H9 (cell line): ENCODE results near the gene NKPD1. TPM values are rescaled to one million over a fixed set of nuclear protein-coding genes. Genes with fewer than 3 reads are reported as not detected.

Experiments used
- DNase-seq: peaks from one replicate; pipeline ENCODE4 v3.0.0-alpha.2; 2017
- H2AFZ ChIP-seq: one replicate; pipeline ENCODE4 v1.6.1; 2013; ENCODE audit warnings: mild to moderate bottlenecking, low read length, control low read depth, moderate library complexity
- H2AK5ac ChIP-seq: 2 replicates; pipeline ENCODE4 v1.6.1; 2013; ENCODE audit warnings: low read length, control low read depth, mixed read lengths; ENCODE audit not compliant: insufficient read length
- H2BK120ac ChIP-seq: one replicate; pipeline ENCODE4 v1.6.1; 2013; ENCODE audit warnings: low read depth, mild to moderate bottlenecking, low read length, control low read depth, inconsistent platforms; ENCODE audit not compliant: poor library complexity, severe bottlenecking
- H2BK12ac ChIP-seq: 2 replicates; pipeline ENCODE4 v1.6.1; 2013; ENCODE audit warnings: low read length, control low read depth, mixed read lengths, low read depth; ENCODE audit not compliant: insufficient read length
- H2BK15ac ChIP-seq: 2 replicates; pipeline ENCODE4 v1.6.1; 2013; ENCODE audit warnings: low read depth, low read length, control low read depth
- H2BK20ac ChIP-seq: one replicate; pipeline ENCODE4 v1.6.1; 2013; ENCODE audit warnings: low read depth, mild to moderate bottlenecking, low read length, control low read depth, inconsistent platforms; ENCODE audit not compliant: poor library complexity, severe bottlenecking
- H2BK5ac ChIP-seq: 2 replicates; pipeline ENCODE4 v1.6.1; 2013; ENCODE audit warnings: low read length, control low read depth, mixed read lengths; ENCODE audit not compliant: insufficient read length
- H3K14ac ChIP-seq: 2 replicates; pipeline ENCODE4 v1.6.1; 2013; ENCODE audit warnings: low read length, control low read depth; ENCODE audit not compliant: insufficient read depth
- H3K18ac ChIP-seq: 2 replicates; pipeline ENCODE4 v1.6.1; 2013; ENCODE audit warnings: low read depth, mild to moderate bottlenecking, mixed read lengths, low read length, control low read depth; ENCODE audit not compliant: insufficient read length
- H3K23ac ChIP-seq: 2 replicates; pipeline ENCODE4 v1.6.1; 2013; ENCODE audit warnings: low read length, control low read depth, mixed read lengths, low read depth; ENCODE audit not compliant: insufficient read length
- H3K23me2 ChIP-seq: 2 replicates; pipeline ENCODE4 v1.6.1; 2013; ENCODE audit warnings: low read depth, mild to moderate bottlenecking, mixed read lengths, low read length, control low read depth; ENCODE audit not compliant: insufficient read length, poor library complexity, severe bottlenecking
- H3K27ac ChIP-seq: 2 replicates; pipeline ENCODE4 v1.5.1; 2013; ENCODE audit warnings: low read length, control low read depth, mixed read lengths, low read depth; ENCODE audit not compliant: insufficient read length
- H3K27me3 ChIP-seq: 2 replicates; pipeline ENCODE4 v1.6.1; 2013; ENCODE audit warnings: low read length, control low read depth, inconsistent platforms; ENCODE audit not compliant: insufficient read depth
- H3K4ac ChIP-seq: 2 replicates; pipeline ENCODE4 v1.6.1; 2013; ENCODE audit warnings: low read depth, mild to moderate bottlenecking, control low read depth, inconsistent platforms, low read length, moderate library complexity
- H3K4me1 ChIP-seq: 2 replicates; pipeline ENCODE4 v1.6.1; 2013; ENCODE audit warnings: low read length, control low read depth, inconsistent platforms; ENCODE audit not compliant: insufficient read depth
- H3K4me2 ChIP-seq: 2 replicates; pipeline ENCODE4 v1.6.1; 2013; ENCODE audit warnings: low read length, control low read depth, mixed read lengths; ENCODE audit not compliant: insufficient read length, insufficient read depth
- H3K56ac ChIP-seq: 2 replicates; pipeline ENCODE4 v1.6.1; 2013; ENCODE audit warnings: low read depth, mild to moderate bottlenecking, mixed read lengths, low read length, control low read depth; ENCODE audit not compliant: insufficient read length
- H3K79me1 ChIP-seq: 2 replicates; pipeline ENCODE4 v1.6.1; 2013; ENCODE audit warnings: low read depth, mild to moderate bottlenecking, moderate library complexity, low read length, control low read depth, inconsistent platforms; ENCODE audit not compliant: insufficient read depth, poor library complexity, severe bottlenecking
- H3K79me2 ChIP-seq: 2 replicates; pipeline ENCODE4 v1.6.1; 2013; ENCODE audit warnings: low read length, control low read depth, inconsistent platforms; ENCODE audit not compliant: insufficient read depth
- H3K9ac ChIP-seq: 2 replicates; pipeline ENCODE4 v1.6.1; 2013; ENCODE audit warnings: low read length, control low read depth, mixed read lengths; ENCODE audit not compliant: insufficient read length; ENCODE audit errors: extremely low read depth
- H3K9me3 ChIP-seq: one replicate; pipeline ENCODE4 v1.6.1; 2013; ENCODE audit warnings: low read depth, low read length, inconsistent platforms; ENCODE audit not compliant: control insufficient read depth
- H3T11ph ChIP-seq: one replicate; pipeline ENCODE4 v1.6.1; 2013; ENCODE audit warnings: mild to moderate bottlenecking, low read length, control low read depth, inconsistent platforms
- H4K20me1 ChIP-seq: one replicate; pipeline ENCODE4 v1.6.1; 2013; ENCODE audit not compliant: control insufficient read depth, insufficient read length, insufficient read depth
- H4K5ac ChIP-seq: 2 replicates; pipeline ENCODE4 v1.6.1; 2013; ENCODE audit warnings: low read depth, mild to moderate bottlenecking, mixed read lengths, low read length, control low read depth; ENCODE audit not compliant: insufficient read length
- H4K8ac ChIP-seq: replicated peaks from 2 replicates; pipeline ENCODE4 v1.6.1; 2013; ENCODE audit warnings: low read length, control low read depth, mixed read lengths, low read depth; ENCODE audit not compliant: insufficient read length
- H4K91ac ChIP-seq: 2 replicates; pipeline ENCODE4 v1.6.1; 2013; ENCODE audit warnings: low read depth, mild to moderate bottlenecking, moderate library complexity, mixed read lengths, low read length, control low read depth; ENCODE audit not compliant: insufficient read length
- H3K27ac Mint-ChIP-seq, 3 experiments: 2 replicates in 2 of 3; 3 replicates in 1 of 3; pipeline ENCODE4 v1.8.0; 2020 to 2021; ENCODE audit warnings: mixed read lengths in 3 of 3, mild to moderate bottlenecking in 1 of 3, moderate library complexity in 1 of 3
- H3K27me3 Mint-ChIP-seq: 2 replicates; pipeline ENCODE4 v1.8.0; 2021; ENCODE audit warnings: low read depth, mild to moderate bottlenecking, moderate library complexity, mixed read lengths
- H3K36me3 Mint-ChIP-seq, 3 experiments: 2 replicates in 2 of 3; 3 replicates in 1 of 3; pipeline ENCODE4 v1.8.0; 2020 to 2021; ENCODE audit warnings: low read depth in 3 of 3, mixed read lengths in 3 of 3; ENCODE audit not compliant: insufficient read depth in 1 of 3
- H3K4me1 Mint-ChIP-seq, 2 experiments: 2 replicates each; pipeline ENCODE4 v1.8.0; 2020; ENCODE audit warnings: mixed read lengths in 2 of 2
- H3K4me3 Mint-ChIP-seq, 2 experiments: 2 replicates in 1 of 2; 3 replicates in 1 of 2; pipeline ENCODE4 v1.8.0; 2020 to 2021; ENCODE audit warnings: mild to moderate bottlenecking in 2 of 2, mixed read lengths in 2 of 2, moderate library complexity in 1 of 2
- H3K9me3 Mint-ChIP-seq, 2 experiments: 2 replicates in 1 of 2; 3 replicates in 1 of 2; pipeline ENCODE4 v1.8.0; 2020; ENCODE audit warnings: mild to moderate bottlenecking in 2 of 2, mixed read lengths in 2 of 2, moderate library complexity in 1 of 2
- CTCF ChIP-seq: fragments of 200-600 bp; sonication (generic); conservative IDR thresholded peaks from 3 replicates; pipeline ENCODE4 v1.8.0; 2021; ENCODE audit warnings: antibody characterized with exemption, mild to moderate bottlenecking
- WGBS: extraction: QIAGEN DNeasy Blood & Tissue Kit; methylation state at CpG from one replicate; pipeline ENCODE4 v1.1.7; 2013; ENCODE audit warnings: missing lambda C conversion rate, low lambda C conversion rate, mixed read lengths; ENCODE audit not compliant: insufficient read length; ENCODE audit errors: extremely low coverage; 5-methylcytosine and 5-hydroxymethylcytosine counted together
- total RNA-seq: library from RNA; stranded (reverse); gene quantifications from 2 replicates; pipeline ENCODE4 v1.2.1, GENCODE V29; 2021

NKPD1 gene
- total RNA-seq, 1 experiment from 2014 or later = 0.17 TPM

- H3K23me2 ChIP-seq = peaks cover 13% of the 10 kb centered on the region
Observed at GRCh38 chr19:45179892-45180370, 19.1 kb upstream of the NKPD1 start.

More at GRCh38 chr19:45179892-45180370, 19.1 kb upstream of the NKPD1 start:
- H2BK120ac ChIP-seq = no peak overlapping the region
- Mint-ChIP-seq H3K9me3 (no peaks in the 10 kb centered on the region), H3K4me3 (peak overlapping the region; percentile 67 to 80), H3K27me3 (peaks cover 5% of the 10 kb centered on the region), H3K27ac (no peak overlapping the region), H3K4me1 (peaks cover 0 to 10% of the 10 kb centered on the region in 2 experiments; a peak in 3 of 4 replicates), H3K36me3 (peaks cover 0 to 4% (median 2%) of the 10 kb centered on the region in 3 experiments; a peak in 2 of 7 replicates)
- no peak for TF ChIP-seq CTCF
- H3K79me2 ChIP-seq = no peaks in the 10 kb centered on the region
- no peak overlapping the region for H3K14ac ChIP-seq
- WGBS = no CpG with 5 or more reads among the region's 9 CpGs
- H3K23ac ChIP-seq = no peak overlapping the region
- no peaks in the 10 kb centered on the region for H4K20me1 ChIP-seq
- no peaks in the 10 kb centered on the region for H3K4me1 ChIP-seq
- no peak overlapping the region for H2AK5ac ChIP-seq
- no peak overlapping the region for H3K18ac ChIP-seq
- no peak overlapping the region for H2BK20ac ChIP-seq
- H3K27ac ChIP-seq = no peak overlapping the region
- no peak for DNase-seq
- no peaks in the 10 kb centered on the region for H3K27me3 ChIP-seq
- no peak overlapping the region for H3T11ph ChIP-seq
- H2BK12ac ChIP-seq = no peak overlapping the region
- no peak overlapping the region for H2BK5ac ChIP-seq
- no peak overlapping the region for H2AFZ ChIP-seq
- H3K4ac ChIP-seq = no peak overlapping the region
- H3K9me3 ChIP-seq = no peaks in the 10 kb centered on the region
- no peak overlapping the region for H4K5ac ChIP-seq
- no peak overlapping the region for H4K91ac ChIP-seq
- H3K9ac ChIP-seq = peak overlapping the region; percentile 26
- H4K8ac ChIP-seq = no peak overlapping the region
- no peaks in the 10 kb centered on the region for H3K79me1 ChIP-seq
- no peak overlapping the region for H2BK15ac ChIP-seq
- peak overlapping the region; percentile 79 for H3K4me2 ChIP-seq
- H3K56ac ChIP-seq = no peak overlapping the region
